Measurements from ENCODE around the gene IL12RB1. TPM values are rescaled to one million over a fixed set of nuclear protein-coding genes. Genes with fewer than 3 reads are reported as not detected.
"Not testable (repeated sequence)": the region's sequence is repeated elsewhere in the genome, so short reads cannot be mapped to it uniquely, and the experiment has no call there.

Gene IL12RB1
- total and polyA plus RNA-seq, 2 of the 8 experiments (the other 6 are each of a cell fraction or from before 2014, with no cell fraction given): 0.03 TPM; not detected in 1

DNA sequence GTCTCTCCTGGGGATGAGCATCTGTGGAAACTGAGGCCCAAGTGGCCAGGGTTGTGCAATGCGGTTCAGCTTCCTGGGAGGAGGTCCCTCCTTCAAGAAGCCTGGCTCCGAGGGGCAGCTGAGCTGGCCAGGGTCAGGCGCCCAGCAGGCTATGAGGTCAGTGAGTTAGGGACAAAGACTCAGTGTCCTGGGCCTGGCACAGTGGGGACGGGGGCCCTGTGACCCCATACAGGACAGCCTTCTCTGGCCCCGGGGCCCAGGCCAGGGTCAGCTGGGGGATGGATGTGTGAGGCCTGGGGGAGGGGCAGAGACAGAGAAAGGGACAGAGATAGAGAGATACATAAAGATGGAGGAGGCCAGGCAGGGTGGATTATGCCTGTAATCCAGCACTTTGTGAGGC lies 3.0 kb upstream of the IL12RB1 start (continued):
- TF ChIP-seq, protein P1, sequence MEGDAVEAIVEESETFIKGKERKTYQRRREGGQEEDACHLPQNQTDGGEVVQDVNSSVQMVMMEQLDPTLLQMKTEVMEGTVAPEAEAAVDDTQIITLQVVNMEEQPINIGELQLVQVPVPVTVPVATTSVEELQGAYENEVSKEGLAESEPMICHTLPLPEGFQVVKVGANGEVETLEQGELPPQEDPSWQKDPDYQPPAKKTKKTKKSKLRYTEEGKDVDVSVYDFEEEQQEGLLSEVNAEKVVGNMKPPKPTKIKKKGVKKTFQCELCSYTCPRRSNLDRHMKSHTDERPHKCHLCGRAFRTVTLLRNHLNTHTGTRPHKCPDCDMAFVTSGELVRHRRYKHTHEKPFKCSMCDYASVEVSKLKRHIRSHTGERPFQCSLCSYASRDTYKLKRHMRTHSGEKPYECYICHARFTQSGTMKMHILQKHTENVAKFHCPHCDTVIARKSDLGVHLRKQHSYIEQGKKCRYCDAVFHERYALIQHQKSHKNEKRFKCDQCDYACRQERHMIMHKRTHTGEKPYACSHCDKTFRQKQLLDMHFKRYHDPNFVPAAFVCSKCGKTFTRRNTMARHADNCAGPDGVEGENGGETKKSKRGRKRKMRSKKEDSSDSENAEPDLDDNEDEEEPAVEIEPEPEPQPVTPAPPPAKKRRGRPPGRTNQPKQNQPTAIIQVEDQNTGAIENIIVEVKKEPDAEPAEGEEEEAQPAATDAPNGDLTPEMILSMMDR (IDR thresholded peaks at IDR 0.05; ENCODE audit: control extremely low read depth in 1 of 3, insufficient read depth in 1 of 3, low read depth in 1 of 3, low read length in 3 of 3): no peak
- TF ChIP-seq SIN3A (conservative IDR thresholded peaks at IDR 0.05 in 1 of 2, IDR thresholded peaks at IDR 0.05 in 1 of 2; ENCODE audit: low read depth in 1 of 2, low read length in 2 of 2) (no peak), RFX5 (IDR thresholded peaks at IDR 0.05; ENCODE audit: borderline replicate concordance, low read depth, low read length) (no peak), TCF12 (IDR thresholded peaks at IDR 0.05; ENCODE audit: low read depth, low read length) (no peak), GTF2F1 (IDR thresholded peaks at IDR 0.05; ENCODE audit: borderline replicate concordance, low read depth, low read length) (no peak), ZNF274 (IDR thresholded peaks at IDR 0.05; ENCODE audit: borderline replicate concordance, extremely low read depth, low read length) (no peak)
- TF ChIP-seq, protein P2, sequence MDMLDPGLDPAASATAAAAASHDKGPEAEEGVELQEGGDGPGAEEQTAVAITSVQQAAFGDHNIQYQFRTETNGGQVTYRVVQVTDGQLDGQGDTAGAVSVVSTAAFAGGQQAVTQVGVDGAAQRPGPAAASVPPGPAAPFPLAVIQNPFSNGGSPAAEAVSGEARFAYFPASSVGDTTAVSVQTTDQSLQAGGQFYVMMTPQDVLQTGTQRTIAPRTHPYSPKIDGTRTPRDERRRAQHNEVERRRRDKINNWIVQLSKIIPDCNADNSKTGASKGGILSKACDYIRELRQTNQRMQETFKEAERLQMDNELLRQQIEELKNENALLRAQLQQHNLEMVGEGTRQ (IDR thresholded peaks at IDR 0.05; ENCODE audit: low read length): no peak

DNA sequence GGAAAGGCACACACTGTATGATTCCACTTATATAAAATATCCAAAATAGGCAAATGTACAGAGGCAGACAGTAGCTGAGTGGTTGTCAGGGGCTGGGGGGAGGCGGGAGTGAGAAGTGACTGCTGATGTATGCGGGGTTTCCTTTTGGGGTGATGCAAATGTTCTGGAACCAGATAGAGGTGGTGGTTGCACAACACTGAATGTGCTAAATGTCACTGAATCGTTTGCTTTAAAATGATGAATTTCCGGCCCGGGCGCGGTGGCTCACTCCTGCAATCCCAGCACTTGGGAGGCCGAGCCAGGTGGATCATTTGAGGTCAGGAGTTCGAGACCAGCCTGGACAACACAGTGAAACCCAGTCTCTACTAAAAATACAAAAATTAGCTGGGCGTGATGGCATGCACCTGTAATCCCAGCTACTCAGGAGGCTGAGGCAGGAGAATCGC lies 2.4 kb upstream of the IL12RB1 start:
- H3K56ac ChIP-seq (replicated peaks; ENCODE audit: insufficient read length, low read depth, low read length); H3K27me3 ChIP-seq (replicated peaks in 1 of 4; ENCODE audit: control insufficient read depth in 3 of 4, extremely low read depth in 1 of 4, insufficient read depth in 3 of 4, low read length in 3 of 4); H4K20me1 ChIP-seq (replicated peaks in 1 of 2; ENCODE audit: control insufficient read depth in 1 of 2, insufficient read depth in 2 of 2, low read length in 2 of 2); H4K5ac ChIP-seq (ENCODE audit: insufficient read length, low read depth, low read length); H3K23me2 ChIP-seq (ENCODE audit: low read depth, low read length); H3K4me1 ChIP-seq (replicated peaks in 1 of 4; ENCODE audit: control insufficient read depth in 3 of 4, insufficient read depth in 4 of 4, low read length in 3 of 4); H3K27ac ChIP-seq (ENCODE audit: low read depth, low read length); H3K36me3 ChIP-seq (ENCODE audit: control insufficient read depth in 2 of 4, insufficient read depth in 4 of 4, low read length in 3 of 4); H2BK120ac ChIP-seq (replicated peaks; ENCODE audit: low read depth, low read length); H2BK12ac ChIP-seq (ENCODE audit: low read depth, low read length); H3K18ac ChIP-seq (ENCODE audit: extremely low read depth, low read length); H3K23ac ChIP-seq (ENCODE audit: insufficient read length); H2AFZ ChIP-seq (ENCODE audit: low read length); H4K91ac ChIP-seq (replicated peaks; ENCODE audit: insufficient read length, low read length); H3K4me3 ChIP-seq (ENCODE audit: extremely low read depth in 1 of 4, insufficient read depth in 2 of 4, low read depth in 3 of 4, low read length in 4 of 4); H3K79me1 ChIP-seq (ENCODE audit: low read depth, low read length); H2BK5ac ChIP-seq (ENCODE audit: low read depth, low read length); H3K4me2 ChIP-seq (ENCODE audit: insufficient read depth in 1 of 2, low read depth in 2 of 2, low read length in 2 of 2); H3K9me3 ChIP-seq (ENCODE audit: insufficient read depth in 2 of 2, low read depth in 1 of 2, low read length in 1 of 2); DNase-seq (ENCODE audit: low read depth in 1 of 2, low spot score in 2 of 2); FAIRE-seq; H2BK15ac ChIP-seq (ENCODE audit: low read length); H3K4ac ChIP-seq (replicated peaks; ENCODE audit: insufficient read length, low read depth, low read length); H4K8ac ChIP-seq (ENCODE audit: extremely low read depth, insufficient read depth, low read length); H2BK20ac ChIP-seq (ENCODE audit: low read length); H2AK5ac ChIP-seq (ENCODE audit: low read depth, low read length); POLR2A ChIA-PET (ENCODE audit: partially characterized antibody); H3K79me2 ChIP-seq (ENCODE audit: control insufficient read depth in 1 of 2, insufficient read depth in 2 of 2, low read length in 2 of 2); H3K9ac ChIP-seq (replicated peaks in 1 of 4; ENCODE audit: extremely low read depth in 1 of 4, low read depth in 3 of 4, low read length in 3 of 4); H3K14ac ChIP-seq (ENCODE audit: insufficient read length): not testable (repeated sequence)
- CTCF ChIA-PET (ENCODE audit: partially characterized antibody): interaction anchor here (0.9 to 1.4 kb wide), 3 partner anchors 10 to 151 kb away, joined by 3 to 4 read pairs (median 3); no protein-coding TSS in a partner anchor
- 94% methylated on average over 8 of the region's 11 CpGs; no CpG with 5 or more reads in 1 of the 2 experiments for WGBS, 2 experiments (ENCODE audit: extremely low coverage in 1 of 2, insufficient coverage in 1 of 2, insufficient read length in 1 of 2, insufficient replicate concordance in 2 of 2, low coverage in 1 of 2, low lambda C conversion rate in 2 of 2, missing lambda C conversion rate in 1 of 2)
